H1 (cell line): ENCODE data around the gene C3orf38. TPM values are rescaled to one million over a fixed set of nuclear protein-coding genes. Genes with fewer than 3 reads are reported as not detected.

Experiments
- CTCF ChIA-PET: fragments of 300-600 bp; sonication (Branson Sonifier 250); formaldehyde crosslinking; loops from one replicate; lab custom pipeline; 2021; ENCODE audit not compliant: partially characterized antibody; lab: Charles Lee
- POLR2A ChIA-PET: fragments of 300-600 bp; sonication (Branson Sonifier 250); formaldehyde crosslinking; loops from one replicate; lab custom pipeline; 2021; ENCODE audit warnings: inconsistent platforms; ENCODE audit not compliant: partially characterized antibody; lab: Charles Lee
- DNase-seq, 2 experiments: peaks; one replicate each; pipeline versions ENCODE4 v3.0.0 to v3.0.0-alpha.2; 2010 to 2022; ENCODE audit warnings: low spot score in 2 of 2, low read depth in 1 of 2, mixed read lengths in 1 of 2
- FAIRE-seq: peaks from 2 replicates; lab custom pipeline; 2011; peaks lifted over from hg19 to GRCh38; lab: Jason Lieb, UNC
- H2AFZ ChIP-seq: 2 replicates; pipeline ENCODE4 v1.8.1; 2012; ENCODE audit warnings: low read length, inconsistent platforms
- H2AK5ac ChIP-seq: 2 replicates; pipeline ENCODE4 v1.6.1; 2013; ENCODE audit warnings: low read depth, low read length
- H2BK120ac ChIP-seq: replicated peaks from 2 replicates; pipeline ENCODE3; 2013; ENCODE audit warnings: low read depth, low read length, inconsistent platforms
- H2BK12ac ChIP-seq: 2 replicates; pipeline ENCODE4 v1.6.1; 2013; ENCODE audit warnings: low read depth, low read length
- H2BK15ac ChIP-seq: 2 replicates; pipeline ENCODE4 v1.6.1; 2013; ENCODE audit warnings: low read length
- H2BK20ac ChIP-seq: 2 replicates; pipeline ENCODE4 v1.6.1; 2013; ENCODE audit warnings: low read length
- H2BK5ac ChIP-seq: 2 replicates; pipeline ENCODE4 v1.6.1; 2013; ENCODE audit warnings: low read depth, low read length
- H3K14ac ChIP-seq: 2 replicates; pipeline ENCODE4 v1.6.1; 2013; ENCODE audit warnings: inconsistent platforms; ENCODE audit not compliant: insufficient read length
- H3K18ac ChIP-seq: 2 replicates; pipeline ENCODE4 v1.6.1; 2013; ENCODE audit warnings: low read length; ENCODE audit errors: extremely low read depth
- H3K23ac ChIP-seq: 2 replicates; pipeline ENCODE4 v1.6.1; 2013; ENCODE audit warnings: inconsistent platforms; ENCODE audit not compliant: insufficient read length
- H3K23me2 ChIP-seq: 2 replicates; pipeline ENCODE4 v1.6.1; 2013; ENCODE audit warnings: low read depth, low read length
- H3K27ac ChIP-seq: 2 replicates; pipeline ENCODE4 v1.6.1; 2011; ENCODE audit warnings: low read depth, low read length, inconsistent platforms
- H3K27me3 ChIP-seq, 4 experiments: replicated peaks in 1 of 4; 1 replicate in 1 of 4; 2 replicates in 3 of 4; pipeline versions ENCODE4 v1.6.1 to v1.8.1; 2011 to 2013; ENCODE audit warnings: low read length in 3 of 4, mild to moderate bottlenecking in 3 of 4, inconsistent platforms in 2 of 4, mixed read lengths in 2 of 4, moderate library complexity in 1 of 4; ENCODE audit not compliant: control insufficient read depth in 3 of 4, insufficient read depth in 3 of 4; ENCODE audit errors: extremely low read depth in 1 of 4
- H3K36me3 ChIP-seq, 4 experiments: 2 replicates each; pipeline versions ENCODE4 v1.6.1 to v1.8.1; 2011 to 2013; ENCODE audit warnings: mild to moderate bottlenecking in 4 of 4, low read length in 3 of 4, moderate library complexity in 2 of 4, control low read depth in 1 of 4, inconsistent platforms in 1 of 4; ENCODE audit not compliant: insufficient read depth in 4 of 4, control insufficient read depth in 2 of 4
- H3K4ac ChIP-seq: replicated peaks from 2 replicates; pipeline ENCODE3; 2013; ENCODE audit warnings: low read length, low read depth, mixed read lengths, inconsistent platforms; ENCODE audit not compliant: insufficient read length
- H3K4me1 ChIP-seq, 4 experiments: replicated peaks in 1 of 4; 1 replicate in 1 of 4; 2 replicates in 3 of 4; pipeline versions ENCODE4 v1.6.1 to v1.8.1; 2011 to 2013; ENCODE audit warnings: low read length in 3 of 4, inconsistent platforms in 2 of 4, mixed read lengths in 1 of 4; ENCODE audit not compliant: insufficient read depth in 4 of 4, control insufficient read depth in 3 of 4
- H3K4me2 ChIP-seq, 2 experiments: 2 replicates each; pipeline versions ENCODE4 v1.6.1 to v1.8.1; 2011 to 2013; ENCODE audit warnings: low read depth in 2 of 2, low read length in 2 of 2, control low read depth in 1 of 2, inconsistent platforms in 1 of 2, mild to moderate bottlenecking in 1 of 2; ENCODE audit not compliant: insufficient read depth in 1 of 2
- H3K4me3 ChIP-seq, 4 experiments: fragments of 200-600, 300-600 bp in 1 of 4; sonication (generic), shearing (Covaris generic), sonication (Bioruptor Twin) in 1 of 4; 2 replicates each; pipeline versions ENCODE4 v1.5.1 to v1.8.1; 2011 to 2016; ENCODE audit warnings: low read length in 4 of 4, low read depth in 3 of 4, control low read depth in 2 of 4, inconsistent platforms in 2 of 4, mild to moderate bottlenecking in 2 of 4, mixed read lengths in 1 of 4, moderate library complexity in 1 of 4; ENCODE audit not compliant: insufficient read depth in 2 of 4; ENCODE audit errors: extremely low read depth in 1 of 4
- H3K56ac ChIP-seq: replicated peaks from 2 replicates; pipeline ENCODE3; 2013; ENCODE audit warnings: low read depth, mild to moderate bottlenecking, mixed read lengths, low read length, inconsistent platforms; ENCODE audit not compliant: insufficient read length
- H3K79me1 ChIP-seq: 2 replicates; pipeline ENCODE4 v1.6.1; 2013; ENCODE audit warnings: low read depth, low read length, control low read depth
- H3K79me2 ChIP-seq, 2 experiments: 2 replicates each; pipeline versions ENCODE4 v1.6.1 to v1.8.1; 2012 to 2013; ENCODE audit warnings: low read length in 2 of 2, mild to moderate bottlenecking in 2 of 2, inconsistent platforms in 1 of 2; ENCODE audit not compliant: insufficient read depth in 2 of 2, control insufficient read depth in 1 of 2
- H3K9ac ChIP-seq, 4 experiments: replicated peaks in 1 of 4; 1 replicate in 1 of 4; 2 replicates in 3 of 4; pipeline versions ENCODE4 v1.6.1 to v1.8.1; 2011 to 2013; ENCODE audit warnings: low read depth in 3 of 4, low read length in 3 of 4, control low read depth in 2 of 4, mild to moderate bottlenecking in 2 of 4, moderate library complexity in 2 of 4, inconsistent platforms in 1 of 4; ENCODE audit errors: extremely low read depth in 1 of 4
- H3K9me3 ChIP-seq, 2 experiments: 2 replicates each; pipeline versions ENCODE4 v1.6.1 to v1.8.1; 2012 to 2013; ENCODE audit warnings: mild to moderate bottlenecking in 2 of 2, moderate library complexity in 2 of 2, control low read depth in 1 of 2, inconsistent platforms in 1 of 2, low read depth in 1 of 2, low read length in 1 of 2, mixed read lengths in 1 of 2; ENCODE audit not compliant: insufficient read depth in 2 of 2
- H4K20me1 ChIP-seq, 2 experiments: replicated peaks in 1 of 2; 2 replicates each; pipeline versions ENCODE3 to v1.8.1; 2011 to 2013; ENCODE audit warnings: inconsistent platforms in 2 of 2, low read length in 2 of 2, mild to moderate bottlenecking in 1 of 2; ENCODE audit not compliant: insufficient read depth in 2 of 2, control insufficient read depth in 1 of 2
- H4K5ac ChIP-seq: 2 replicates; pipeline ENCODE4 v1.6.1; 2013; ENCODE audit warnings: low read length, low read depth, mixed read lengths, inconsistent platforms; ENCODE audit not compliant: insufficient read length
- H4K8ac ChIP-seq: 2 replicates; pipeline ENCODE4 v1.8.0; 2013; ENCODE audit warnings: mild to moderate bottlenecking, moderate library complexity, low read length, inconsistent platforms; ENCODE audit not compliant: insufficient read depth; ENCODE audit errors: extremely low read depth
- H4K91ac ChIP-seq: replicated peaks from 2 replicates; pipeline ENCODE3; 2013; ENCODE audit warnings: low read length, mixed read lengths, inconsistent platforms; ENCODE audit not compliant: insufficient read length
- NANOG ChIP-seq: IDR thresholded peaks from 2 replicates; pipeline ENCODE4 v1.6.1; 2011; ENCODE audit warnings: low read length, low read depth, mild to moderate bottlenecking, inconsistent platforms; ENCODE audit not compliant: insufficient read depth, poor library complexity, severe bottlenecking
- WGBS, 2 experiments: shearing (Covaris generic) in 1 of 2; methylation state at CpG; one replicate each; pipeline versions ENCODE4 v1.1.6 to v1.1.7; 2013 to 2015; ENCODE audit warnings: low lambda C conversion rate in 2 of 2, mixed read lengths in 2 of 2, inconsistent platforms in 1 of 2, low coverage in 1 of 2, missing lambda C conversion rate in 1 of 2; ENCODE audit not compliant: insufficient replicate concordance in 2 of 2, insufficient coverage in 1 of 2, insufficient read length in 1 of 2; ENCODE audit errors: extremely low coverage in 1 of 2, missing lambda C conversion rate in 1 of 2; 5-methylcytosine and 5-hydroxymethylcytosine counted together
- polyA plus RNA-seq, 7 experiments: library from polyadenylated mRNA; depleted of rRNA in 3 of 7; stranded (reverse) in 5 of 7; unstranded in 2 of 7; fragments of >200 nt in 5 of 7; fragments of 200-250 nt in 2 of 7; gene quantifications; 1 replicate in 5 of 7; 2 replicates in 1 of 7; 4 replicates in 1 of 7; pipeline versions ENCODE4 v1.2.1 to v1.2.3, GENCODE V29; 2011 to 2013; ENCODE audit warnings: missing spikeins in 2 of 7, mixed read lengths in 2 of 7
- total RNA-seq: library from RNA; stranded (reverse); fragmentation: NEBNext Ultra II Directional; extraction: Animal tissue kit (Norgen Biotek cat#: 25700); gene quantifications from 2 replicates; pipeline ENCODE4 v1.2.1, GENCODE V29; 2021

The C3orf38 gene
- total and polyA plus RNA-seq, 2 of the 8 experiments (the other 6 are each of a cell fraction or from before 2014, with no cell fraction given): 8.6 to 32.1 TPM

DNA sequence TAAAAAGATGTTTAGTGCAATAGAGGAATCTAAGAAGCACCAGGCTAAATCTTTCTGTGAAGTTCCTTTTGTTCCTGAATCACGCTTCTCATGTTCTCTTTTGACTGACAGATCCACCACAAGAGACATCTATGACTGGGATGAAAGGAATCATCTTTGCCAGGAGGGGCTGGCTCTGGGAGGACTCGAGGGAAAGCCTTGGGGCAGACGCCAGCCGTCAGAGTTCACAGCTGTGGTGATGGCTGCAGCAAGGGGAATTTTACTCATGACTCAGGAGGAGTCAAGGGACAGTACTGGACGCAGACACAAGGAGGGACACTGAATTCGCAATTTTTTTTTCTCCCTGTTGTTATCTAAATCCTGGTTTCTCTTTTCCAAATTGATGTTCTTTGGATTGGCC lies 38.7 kb downstream of the C3orf38 start:
- CTCF ChIA-PET: no interaction called here
- DNase-seq (no peak), FAIRE-seq (no peak)
- no peak overlapping the region for H3K18ac ChIP-seq
- no peak overlapping the region for H2BK20ac ChIP-seq
- no peak overlapping the region for H3K4me3 ChIP-seq
- no peak overlapping the region for H3K27ac ChIP-seq
- POLR2A ChIA-PET: no interaction called here
- no peaks in the 10 kb centered on the region for H3K79me1 ChIP-seq
- H4K20me1 ChIP-seq: no peaks in the 10 kb centered on the region
- no peak overlapping the region for H4K5ac ChIP-seq
- H3K4ac ChIP-seq: no peak overlapping the region
- H2AK5ac ChIP-seq: no peak overlapping the region
- H4K8ac ChIP-seq: no peak overlapping the region
- H2BK12ac ChIP-seq: no peak overlapping the region
- no peak overlapping the region for H2AFZ ChIP-seq
- H3K36me3 ChIP-seq: no peaks in the 10 kb centered on the region
- no peaks in the 10 kb centered on the region for H3K4me1 ChIP-seq
- no peak for TF ChIP-seq NANOG
- no peaks in the 10 kb centered on the region for H3K9me3 ChIP-seq
- no peak overlapping the region for H3K56ac ChIP-seq
- no peak overlapping the region for H3K4me2 ChIP-seq
- no peak overlapping the region for H2BK120ac ChIP-seq
- H2BK5ac ChIP-seq: no peak overlapping the region
- H3K23ac ChIP-seq: no peak overlapping the region
- H3K14ac ChIP-seq: no peak overlapping the region
- H2BK15ac ChIP-seq: no peak overlapping the region
- 94% methylated on average over 6 of the region's 6 CpGs; no CpG with 5 or more reads in 1 of the 2 experiments for WGBS, 2 experiments
- H3K27me3 ChIP-seq: no peaks in the 10 kb centered on the region
- H4K91ac ChIP-seq: no peak overlapping the region
- no peak overlapping the region for H3K9ac ChIP-seq
- no peaks in the 10 kb centered on the region for H3K23me2 ChIP-seq
- no peaks in the 10 kb centered on the region for H3K79me2 ChIP-seq
